Loucy (cell line): ENCODE measurements around the gene RCN1.

Experiments used
- H2AFZ ChIP-seq: fragments of 200-600 bp; sonication (generic); 2 replicates; pipeline ENCODE4 v1.6.0; 2016; ENCODE audit warnings: antibody characterized with exemption, mild to moderate bottlenecking, low read length, moderate library complexity
- H3F3A ChIP-seq: fragments of 200-600 bp; 2 replicates; pipeline ENCODE4 v1.6.0; 2016; ENCODE audit warnings: antibody characterized with exemption, low read depth, mild to moderate bottlenecking
- H3K27me3 ChIP-seq: fragments of 200-600 bp; sonication (generic); 2 replicates; pipeline ENCODE4 v1.6.1; 2014; ENCODE audit warnings: low read length, mild to moderate bottlenecking; ENCODE audit not compliant: insufficient read depth, poor library complexity, severe bottlenecking
- H3K36me3 ChIP-seq: fragments of 200-600 bp; sonication (generic); 2 replicates; pipeline ENCODE4 v1.6.1; 2016; ENCODE audit warnings: low read length; ENCODE audit not compliant: insufficient read depth
- H3K4me1 ChIP-seq: fragments of 200-600 bp; sonication (generic); 2 replicates; pipeline ENCODE4 v1.5.1; 2014; ENCODE audit warnings: low read length, mild to moderate bottlenecking; ENCODE audit not compliant: insufficient read depth, poor library complexity, severe bottlenecking
- H3K4me2 ChIP-seq: fragments of 200-600 bp; sonication (generic); 2 replicates; pipeline ENCODE4 v1.6.0; 2014; ENCODE audit warnings: antibody characterized with exemption, low read length, low read depth, mild to moderate bottlenecking; ENCODE audit not compliant: poor library complexity, severe bottlenecking
- H3K4me3 ChIP-seq: fragments of 200-600 bp; sonication (generic); 2 replicates; pipeline ENCODE4 v1.5.1; 2014; ENCODE audit warnings: low read length, mild to moderate bottlenecking, mixed read lengths; ENCODE audit not compliant: poor library complexity, severe bottlenecking
- H3K79me2 ChIP-seq: fragments of 200-600 bp; sonication (generic); 2 replicates; pipeline ENCODE4 v1.6.1; 2014; ENCODE audit warnings: low read length; ENCODE audit not compliant: insufficient read depth
- H3K9ac ChIP-seq: fragments of 200-600 bp; sonication (generic); 2 replicates; pipeline ENCODE4 v1.6.0; 2014; ENCODE audit warnings: mild to moderate bottlenecking, low read depth, low read length, moderate library complexity; ENCODE audit not compliant: poor library complexity, severe bottlenecking
- H3K9me2 ChIP-seq: fragments of 200-600 bp; sonication (generic); replicated peaks from 2 replicates; pipeline ENCODE4 v1.6.1; 2016; ENCODE audit warnings: low read depth, low read length, mixed read lengths
- H3K9me3 ChIP-seq: fragments of 200-600 bp; sonication (generic); 2 replicates; pipeline ENCODE4 v1.6.1; 2014; ENCODE audit warnings: mild to moderate bottlenecking, antibody characterized with exemption, low read length, low read depth; ENCODE audit not compliant: insufficient read depth
- H4K20me1 ChIP-seq: fragments of 200-600 bp; sonication (generic); 2 replicates; pipeline ENCODE4 v1.6.0; 2014; ENCODE audit warnings: antibody characterized with exemption, low read length, mild to moderate bottlenecking; ENCODE audit not compliant: insufficient read depth, poor library complexity, severe bottlenecking
- EZH2phosphoT487 ChIP-seq: fragments of 200-600 bp; IDR thresholded peaks from 2 replicates; pipeline ENCODE4 v1.6.1; 2018; ENCODE audit warnings: antibody characterized with exemption, mild to moderate bottlenecking, moderate library complexity, borderline replicate concordance
- TF ChIP-seq, protein P1 (sequence below): fragments of 200-600 bp; sonication (generic); conservative IDR thresholded peaks from 2 replicates; pipeline ENCODE4 v1.5.1; 2014; ENCODE audit warnings: mild to moderate bottlenecking, antibody characterized with exemption, low read length

RCN1 gene

DNA sequence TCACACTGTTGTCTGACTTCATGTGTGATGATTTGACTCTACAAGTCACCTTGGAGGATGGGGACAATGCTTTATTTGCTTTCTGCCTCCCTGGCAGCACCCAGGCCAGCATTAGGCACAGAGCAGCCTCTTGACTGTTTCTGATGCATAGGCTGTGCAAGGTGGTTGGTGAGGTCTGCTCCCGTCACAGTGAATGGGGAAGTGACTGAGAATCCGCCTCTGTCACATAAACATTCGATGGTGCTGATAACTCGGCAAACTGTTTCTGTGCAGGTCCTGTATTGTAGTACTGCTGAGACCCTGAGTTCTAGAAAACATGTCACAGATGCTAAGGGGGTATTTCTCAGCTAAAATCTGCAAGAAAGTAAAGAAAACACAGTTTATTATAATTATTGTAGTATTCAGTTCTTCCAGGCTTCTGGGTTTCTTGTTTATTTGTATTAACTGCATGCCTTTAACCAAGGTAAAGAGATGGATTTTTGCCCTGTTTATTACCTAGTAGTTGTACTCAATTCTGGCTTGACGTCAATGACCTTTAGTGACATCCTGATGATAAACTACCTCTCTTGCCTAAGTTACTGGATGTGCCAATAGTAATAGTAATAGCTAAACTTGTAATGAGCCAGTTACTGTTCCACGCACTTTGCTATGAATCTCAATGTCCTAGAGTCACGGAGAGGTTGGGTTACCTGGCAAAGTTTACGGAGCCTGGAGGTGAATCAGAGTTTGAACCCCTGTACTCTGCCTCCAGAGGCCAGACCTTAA, 24.8 kb upstream of the RCN1 start:
- Histone ChIP-seq H3K79me2 (no peaks in the 10 kb centered on the region), H3K27me3 (no peaks in the 10 kb centered on the region)
- TF ChIP-seq, protein P1, sequence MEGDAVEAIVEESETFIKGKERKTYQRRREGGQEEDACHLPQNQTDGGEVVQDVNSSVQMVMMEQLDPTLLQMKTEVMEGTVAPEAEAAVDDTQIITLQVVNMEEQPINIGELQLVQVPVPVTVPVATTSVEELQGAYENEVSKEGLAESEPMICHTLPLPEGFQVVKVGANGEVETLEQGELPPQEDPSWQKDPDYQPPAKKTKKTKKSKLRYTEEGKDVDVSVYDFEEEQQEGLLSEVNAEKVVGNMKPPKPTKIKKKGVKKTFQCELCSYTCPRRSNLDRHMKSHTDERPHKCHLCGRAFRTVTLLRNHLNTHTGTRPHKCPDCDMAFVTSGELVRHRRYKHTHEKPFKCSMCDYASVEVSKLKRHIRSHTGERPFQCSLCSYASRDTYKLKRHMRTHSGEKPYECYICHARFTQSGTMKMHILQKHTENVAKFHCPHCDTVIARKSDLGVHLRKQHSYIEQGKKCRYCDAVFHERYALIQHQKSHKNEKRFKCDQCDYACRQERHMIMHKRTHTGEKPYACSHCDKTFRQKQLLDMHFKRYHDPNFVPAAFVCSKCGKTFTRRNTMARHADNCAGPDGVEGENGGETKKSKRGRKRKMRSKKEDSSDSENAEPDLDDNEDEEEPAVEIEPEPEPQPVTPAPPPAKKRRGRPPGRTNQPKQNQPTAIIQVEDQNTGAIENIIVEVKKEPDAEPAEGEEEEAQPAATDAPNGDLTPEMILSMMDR, result no peak
- no peak for TF ChIP-seq EZH2phosphoT487

GRCh38 chr11:32068134-32068870, 22.6 kb upstream of the RCN1 start:
- Histone ChIP-seq H2AFZ (no peak overlapping the region), H3K4me1 (no peaks in the 10 kb centered on the region), H3K27me3 (no peaks in the 10 kb centered on the region), H3K9me2 (no peaks in the 10 kb centered on the region), H4K20me1 (no peaks in the 10 kb centered on the region), H3K4me2 (no peak overlapping the region), H3K79me2 (no peaks in the 10 kb centered on the region), H3K4me3 (no peak overlapping the region), H3K9ac (no peak overlapping the region), H3K36me3 (no peaks in the 10 kb centered on the region), H3F3A (no peaks in the 10 kb centered on the region), H3K9me3 (no peaks in the 10 kb centered on the region)
- TF ChIP-seq, protein P1, result no peak
- no peak for TF ChIP-seq EZH2phosphoT487

More for the DNA sequence above, 24.8 kb upstream of the RCN1 start:
- no peak overlapping the region for H3K4me2 ChIP-seq
- H3K9me3 ChIP-seq, result no peaks in the 10 kb centered on the region
- H3K36me3 ChIP-seq, result no peaks in the 10 kb centered on the region
- H2AFZ ChIP-seq, result no peak overlapping the region
- H4K20me1 ChIP-seq, result no peaks in the 10 kb centered on the region
- H3F3A ChIP-seq, result no peaks in the 10 kb centered on the region
- no peak overlapping the region for H3K9ac ChIP-seq
- H3K9me2 ChIP-seq, result no peaks in the 10 kb centered on the region
- no peak overlapping the region for H3K4me3 ChIP-seq
- H3K4me1 ChIP-seq, result no peaks in the 10 kb centered on the region

DNA sequence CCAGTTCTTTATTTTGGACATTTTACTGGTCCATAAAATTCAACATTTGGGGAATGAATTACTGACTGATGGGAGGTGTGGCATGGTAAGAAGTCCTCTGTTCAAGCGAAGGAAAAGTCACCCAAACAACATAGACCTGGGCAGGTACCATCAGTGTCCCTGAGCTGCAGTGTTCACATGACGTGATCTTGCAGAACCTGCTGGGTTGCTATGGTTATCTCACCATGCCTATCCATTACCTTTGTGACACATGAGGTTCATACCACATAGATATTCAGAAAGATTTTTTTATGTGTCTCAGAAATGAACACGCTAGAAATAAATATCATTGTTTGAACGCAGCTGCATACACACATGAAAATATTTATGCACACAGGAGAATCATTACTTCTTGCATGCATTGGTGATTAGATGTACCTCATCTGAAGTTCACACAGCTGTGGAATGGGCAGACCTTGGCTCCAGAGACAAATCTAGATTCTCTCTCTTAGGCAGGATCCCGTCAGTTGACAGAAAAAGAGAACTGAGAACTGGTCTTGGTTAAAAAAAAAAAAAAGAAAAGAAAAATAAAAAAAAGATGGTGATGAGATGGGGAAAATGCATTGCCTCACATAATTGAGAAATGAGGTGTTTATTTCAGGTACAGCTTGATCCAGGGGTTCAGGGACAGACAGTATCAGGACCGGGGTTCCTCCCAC, 21.4 kb upstream of the RCN1 start:
- H3K9ac ChIP-seq, result no peak overlapping the region
- no peak for TF ChIP-seq EZH2phosphoT487
- TF ChIP-seq, protein P1, result no peak

More for the DNA sequence above, 21.4 kb upstream of the RCN1 start:
- no peak overlapping the region for H3K4me3 ChIP-seq
- H3K9me2 ChIP-seq, result no peaks in the 10 kb centered on the region
- no peaks in the 10 kb centered on the region for H4K20me1 ChIP-seq
- no peaks in the 10 kb centered on the region for H3F3A ChIP-seq
- no peaks in the 10 kb centered on the region for H3K4me1 ChIP-seq
- H3K4me2 ChIP-seq, result no peak overlapping the region
- H3K27me3 ChIP-seq, result no peaks in the 10 kb centered on the region
- H3K79me2 ChIP-seq, result no peaks in the 10 kb centered on the region
- no peaks in the 10 kb centered on the region for H3K9me3 ChIP-seq
- no peaks in the 10 kb centered on the region for H3K36me3 ChIP-seq
- no peak overlapping the region for H2AFZ ChIP-seq
